NB4 (cell line): ENCODE measurements around the gene H6PD.

ENCODE experiments used
- CTCF ChIP-seq: IDR thresholded peaks from one replicate; pipeline ENCODE4 v1.5.1; 2012; ENCODE audit warnings: low read depth, low read length
- MAX ChIP-seq: IDR thresholded peaks from 2 replicates; pipeline ENCODE4 v1.6.1; 2011; ENCODE audit warnings: low read depth, low read length
- MYC ChIP-seq: IDR thresholded peaks from 2 replicates; pipeline ENCODE4 v1.6.1; 2011; ENCODE audit warnings: low read depth, low read length
- POLR2A ChIP-seq: IDR thresholded peaks from 2 replicates; pipeline ENCODE4 v1.6.1; 2011; ENCODE audit warnings: mild to moderate bottlenecking; ENCODE audit not compliant: insufficient read length; ENCODE audit errors: extremely low read depth

GRCh38 chr1:9261496-9261895 lies 26.9 kb downstream of the H6PD start:
- no peak for TF ChIP-seq CTCF
- TF ChIP-seq POLR2A, result no peak
- TF ChIP-seq MAX, result no peak
- TF ChIP-seq MYC, result no peak
